Measurements from ENCODE around the gene CCDC88C.

Gene CCDC88C

DNA sequence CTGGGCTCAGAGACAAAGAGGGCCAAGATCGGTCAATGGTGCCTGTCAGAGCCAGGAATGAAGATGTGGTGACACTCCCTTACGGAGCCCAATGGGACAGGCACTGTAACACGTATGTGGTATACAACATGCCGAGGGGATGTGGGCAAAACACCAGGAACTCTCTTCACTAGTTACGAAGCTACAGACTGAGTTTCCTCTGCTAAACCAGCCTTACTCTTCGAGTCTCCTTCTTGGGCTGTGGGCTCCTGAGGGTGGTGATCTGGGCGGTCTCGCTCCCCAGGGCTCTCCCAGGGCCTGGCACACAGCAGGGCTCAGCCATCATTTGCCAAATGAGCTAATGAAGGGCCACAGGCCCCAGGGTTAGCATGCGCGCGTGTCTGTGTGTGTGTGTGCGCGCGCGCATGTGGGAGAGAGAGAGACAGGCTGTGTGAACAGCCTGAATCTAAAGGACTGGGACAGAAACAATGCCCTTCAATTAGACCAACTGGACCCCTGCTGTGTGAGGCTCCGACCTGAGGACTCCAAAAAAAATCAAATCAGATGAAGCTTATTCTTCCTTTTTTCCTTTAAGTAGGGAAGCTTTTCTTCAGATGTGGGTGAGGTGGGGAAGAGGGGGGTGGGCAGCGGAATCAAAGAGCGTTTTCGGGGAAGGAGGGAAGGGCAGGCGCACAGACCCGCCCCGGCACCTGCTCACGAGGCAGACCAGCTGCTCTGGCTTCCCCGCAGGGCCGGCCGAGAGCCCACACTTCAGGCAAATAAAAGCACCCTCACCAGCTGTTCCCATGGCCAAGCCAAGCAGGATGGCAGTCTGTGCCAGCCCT lies 42.5 kb downstream of the CCDC88C start:
- Histone ChIP-seq H3K4me3 (ENCODE audit: low read depth in 1 of 2, low read length in 2 of 2) (no peak overlapping the region), H3K27me3 (ENCODE audit: control insufficient read depth in 1 of 2, insufficient read depth in 2 of 2, low read length in 2 of 2) (no peaks in the 10 kb centered on the region), H3K36me3 (ENCODE audit: control insufficient read depth in 1 of 2, insufficient read depth in 2 of 2, low read length in 2 of 2) (peaks cover 0 to 5% of the 10 kb centered on the region in 2 donors), H3K27ac (ENCODE audit: low read depth, low read length) (no peak overlapping the region), H3K9me3 (ENCODE audit: control insufficient read depth in 1 of 2, low read length in 2 of 2) (no peaks in the 10 kb centered on the region), H3K9ac (ENCODE audit: low read depth in 1 of 2, low read length in 2 of 2) (no peak overlapping the region), H3K4me1 (ENCODE audit: control insufficient read depth in 1 of 2, insufficient read depth in 2 of 2, low read length in 2 of 2) (peaks cover 91 to 98% of the 10 kb centered on the region in 2 donors)

DNA sequence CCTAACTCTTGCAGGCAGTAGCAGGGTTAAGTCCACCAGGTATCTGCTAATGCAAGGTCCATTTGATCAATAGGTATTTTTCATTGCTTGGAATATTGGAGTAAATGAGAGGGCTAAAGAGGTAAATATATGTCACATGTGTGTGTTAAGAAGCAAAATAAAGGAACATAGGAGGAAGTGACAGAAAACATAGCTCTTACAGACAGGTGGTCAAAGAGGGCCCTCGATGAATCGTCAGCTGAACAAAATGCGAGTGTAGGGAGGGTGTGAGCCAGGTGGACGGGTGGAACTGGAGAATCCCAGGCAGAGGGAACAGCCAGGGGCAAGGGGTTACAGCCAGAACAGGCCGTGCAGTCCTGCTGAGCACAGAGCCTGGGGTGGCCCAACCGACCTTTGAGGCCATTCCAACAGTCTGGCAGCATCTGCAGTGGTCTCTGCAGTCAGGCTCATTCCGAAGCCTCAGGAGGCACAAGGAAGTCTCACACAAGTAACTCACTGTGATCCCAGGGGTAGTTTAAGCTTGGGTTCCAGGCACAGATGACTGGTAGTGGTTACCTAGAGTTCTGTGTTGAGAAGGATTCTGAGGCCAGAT lies 43.2 kb downstream of the CCDC88C start:
- Histone ChIP-seq H3K27me3 (ENCODE audit: control insufficient read depth in 1 of 2, insufficient read depth in 2 of 2, low read length in 2 of 2) (no peaks in the 10 kb centered on the region), H3K4me1 (ENCODE audit: control insufficient read depth in 1 of 2, insufficient read depth in 2 of 2, low read length in 2 of 2) (peaks cover 93 to 98% of the 10 kb centered on the region in 2 donors), H3K9ac (ENCODE audit: low read depth in 1 of 2, low read length in 2 of 2) (peak overlapping the region in 1 of 2 donors; percentile 9), H3K9me3 (ENCODE audit: control insufficient read depth in 1 of 2, low read length in 2 of 2) (no peaks in the 10 kb centered on the region), H3K4me3 (ENCODE audit: low read depth in 1 of 2, low read length in 2 of 2) (no peak overlapping the region), H3K27ac (ENCODE audit: low read depth, low read length) (no peak overlapping the region), H3K36me3 (ENCODE audit: control insufficient read depth in 1 of 2, insufficient read depth in 2 of 2, low read length in 2 of 2) (peaks cover 0 to 5% of the 10 kb centered on the region in 2 donors)

DNA sequence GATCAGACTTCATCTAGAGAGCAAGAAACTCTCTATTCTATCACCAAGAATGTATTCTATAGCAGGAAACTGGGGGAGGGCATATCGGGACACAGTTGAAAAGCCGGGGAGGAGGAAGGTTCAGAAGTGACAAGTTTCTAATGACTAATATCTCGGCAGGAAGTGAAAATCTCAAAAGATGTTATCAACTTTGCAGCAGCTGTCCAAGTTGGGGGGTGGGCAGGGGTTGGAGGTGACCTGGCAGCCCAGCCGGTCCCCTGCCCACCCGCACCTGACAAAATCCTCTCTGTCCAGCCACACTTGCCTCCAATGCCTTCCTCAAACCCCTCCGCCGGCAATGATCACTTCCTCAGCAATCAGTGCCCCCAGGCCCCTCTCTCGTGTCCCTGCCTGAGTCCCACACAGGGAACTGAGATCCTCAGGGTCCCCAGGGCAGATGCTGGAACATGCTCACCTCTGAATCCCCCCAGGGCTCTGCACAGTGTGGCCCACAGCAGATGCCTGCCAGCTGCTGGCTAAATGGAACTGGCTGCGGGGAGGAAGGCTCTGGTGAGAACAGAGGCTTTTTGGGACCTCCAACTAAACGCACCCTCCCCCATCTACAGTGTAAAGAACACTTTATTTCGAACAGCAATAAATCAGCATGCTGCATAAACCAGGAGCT lies 43.9 kb downstream of the CCDC88C start:
- Histone ChIP-seq H3K4me3 (ENCODE audit: low read depth in 1 of 2, low read length in 2 of 2) (peak overlapping the region; percentile 40 to 48), H3K9ac (ENCODE audit: low read depth in 1 of 2, low read length in 2 of 2) (peak overlapping the region; percentile 9 to 35), H3K36me3 (ENCODE audit: control insufficient read depth in 1 of 2, insufficient read depth in 2 of 2, low read length in 2 of 2) (no peaks in the 10 kb centered on the region), H3K27ac (ENCODE audit: low read depth, low read length) (no peak overlapping the region), H3K27me3 (ENCODE audit: control insufficient read depth in 1 of 2, insufficient read depth in 2 of 2, low read length in 2 of 2) (no peaks in the 10 kb centered on the region), H3K4me1 (ENCODE audit: control insufficient read depth in 1 of 2, insufficient read depth in 2 of 2, low read length in 2 of 2) (peaks cover 86 to 91% of the 10 kb centered on the region in 2 donors), H3K9me3 (ENCODE audit: control insufficient read depth in 1 of 2, low read length in 2 of 2) (no peaks in the 10 kb centered on the region)

DNA sequence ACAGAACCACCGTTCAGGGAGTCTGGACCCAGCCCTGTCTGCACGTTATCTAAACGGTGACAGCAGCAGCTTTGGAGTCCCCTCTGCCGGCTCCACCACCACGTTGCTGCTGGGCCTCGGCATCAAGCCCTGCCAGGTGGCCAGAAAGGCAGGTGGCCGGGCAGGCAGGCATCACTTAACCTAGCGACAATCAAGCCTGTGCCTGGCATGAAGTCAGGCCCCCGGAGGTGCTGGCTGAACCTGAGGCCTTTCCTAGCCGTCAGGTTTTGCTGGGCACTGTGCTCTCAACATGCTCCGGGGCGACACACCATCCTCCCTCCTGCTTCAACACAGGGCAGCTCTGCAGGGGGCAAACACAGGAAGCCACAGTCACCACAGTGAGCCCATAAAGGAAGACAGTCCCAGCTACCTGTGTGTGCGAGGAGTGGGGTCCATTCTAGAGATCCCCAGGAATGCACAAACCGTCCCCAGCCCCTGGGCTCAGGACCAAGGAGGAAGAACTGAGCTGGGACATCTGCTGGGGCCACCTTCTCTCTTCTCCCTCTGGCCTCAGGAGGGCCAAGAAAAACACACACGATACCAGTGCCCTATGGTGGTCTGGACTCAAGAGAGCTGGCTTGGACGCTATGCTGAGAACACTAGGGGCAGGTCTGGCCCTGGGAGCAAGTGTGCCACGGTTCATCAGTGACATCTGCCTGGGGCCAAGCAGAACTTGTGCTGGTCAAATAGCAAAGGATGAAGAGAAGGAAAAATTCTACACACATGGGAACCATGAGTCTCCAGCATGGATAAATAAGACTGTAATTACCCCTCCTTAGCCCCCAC lies 44.7 kb downstream of the CCDC88C start:
- Histone ChIP-seq H3K4me1 (ENCODE audit: control insufficient read depth in 1 of 2, insufficient read depth in 2 of 2, low read length in 2 of 2) (peaks cover 78 to 83% of the 10 kb centered on the region in 2 donors), H3K27ac (ENCODE audit: low read depth, low read length) (peak overlapping the region; percentile 17), H3K36me3 (ENCODE audit: control insufficient read depth in 1 of 2, insufficient read depth in 2 of 2, low read length in 2 of 2) (no peaks in the 10 kb centered on the region), H3K9me3 (ENCODE audit: control insufficient read depth in 1 of 2, low read length in 2 of 2) (no peaks in the 10 kb centered on the region), H3K4me3 (ENCODE audit: low read depth in 1 of 2, low read length in 2 of 2) (peak overlapping the region; percentile 18 to 48), H3K9ac (ENCODE audit: low read depth in 1 of 2, low read length in 2 of 2) (peak overlapping the region; percentile 20 to 35), H3K27me3 (ENCODE audit: control insufficient read depth in 1 of 2, insufficient read depth in 2 of 2, low read length in 2 of 2) (no peaks in the 10 kb centered on the region)

DNA sequence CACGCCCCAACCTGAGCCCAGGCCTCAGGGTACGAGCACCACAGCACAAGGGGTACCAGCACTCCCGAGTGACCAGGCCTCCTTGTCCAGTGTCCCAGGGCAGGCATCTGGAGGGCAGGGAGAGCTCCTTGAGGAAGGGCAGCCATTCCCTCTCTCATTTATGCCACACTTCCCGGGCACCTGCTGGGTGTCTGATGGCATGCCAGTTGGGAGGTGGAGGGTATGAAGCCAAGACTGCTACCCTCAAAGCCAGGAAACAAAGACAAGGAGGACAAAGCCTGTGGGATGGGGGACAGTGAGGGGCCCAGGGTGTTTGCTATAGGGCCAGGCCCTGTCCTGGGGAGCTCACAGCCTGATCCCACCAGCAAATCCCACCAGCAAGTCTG lies 45.6 kb downstream of the CCDC88C start:
- Histone ChIP-seq H3K27me3 (ENCODE audit: control insufficient read depth in 1 of 2, insufficient read depth in 2 of 2, low read length in 2 of 2) (no peaks in the 10 kb centered on the region), H3K27ac (ENCODE audit: low read depth, low read length) (peak overlapping the region; percentile 51), H3K9me3 (ENCODE audit: control insufficient read depth in 1 of 2, low read length in 2 of 2) (no peaks in the 10 kb centered on the region), H3K9ac (ENCODE audit: low read depth in 1 of 2, low read length in 2 of 2) (peak overlapping the region in 1 of 2 donors; percentile 19), H3K4me3 (ENCODE audit: low read depth in 1 of 2, low read length in 2 of 2) (no peak overlapping the region), H3K36me3 (ENCODE audit: control insufficient read depth in 1 of 2, insufficient read depth in 2 of 2, low read length in 2 of 2) (no peaks in the 10 kb centered on the region), H3K4me1 (ENCODE audit: control insufficient read depth in 1 of 2, insufficient read depth in 2 of 2, low read length in 2 of 2) (peaks cover 76 to 82% of the 10 kb centered on the region in 2 donors)

DNA sequence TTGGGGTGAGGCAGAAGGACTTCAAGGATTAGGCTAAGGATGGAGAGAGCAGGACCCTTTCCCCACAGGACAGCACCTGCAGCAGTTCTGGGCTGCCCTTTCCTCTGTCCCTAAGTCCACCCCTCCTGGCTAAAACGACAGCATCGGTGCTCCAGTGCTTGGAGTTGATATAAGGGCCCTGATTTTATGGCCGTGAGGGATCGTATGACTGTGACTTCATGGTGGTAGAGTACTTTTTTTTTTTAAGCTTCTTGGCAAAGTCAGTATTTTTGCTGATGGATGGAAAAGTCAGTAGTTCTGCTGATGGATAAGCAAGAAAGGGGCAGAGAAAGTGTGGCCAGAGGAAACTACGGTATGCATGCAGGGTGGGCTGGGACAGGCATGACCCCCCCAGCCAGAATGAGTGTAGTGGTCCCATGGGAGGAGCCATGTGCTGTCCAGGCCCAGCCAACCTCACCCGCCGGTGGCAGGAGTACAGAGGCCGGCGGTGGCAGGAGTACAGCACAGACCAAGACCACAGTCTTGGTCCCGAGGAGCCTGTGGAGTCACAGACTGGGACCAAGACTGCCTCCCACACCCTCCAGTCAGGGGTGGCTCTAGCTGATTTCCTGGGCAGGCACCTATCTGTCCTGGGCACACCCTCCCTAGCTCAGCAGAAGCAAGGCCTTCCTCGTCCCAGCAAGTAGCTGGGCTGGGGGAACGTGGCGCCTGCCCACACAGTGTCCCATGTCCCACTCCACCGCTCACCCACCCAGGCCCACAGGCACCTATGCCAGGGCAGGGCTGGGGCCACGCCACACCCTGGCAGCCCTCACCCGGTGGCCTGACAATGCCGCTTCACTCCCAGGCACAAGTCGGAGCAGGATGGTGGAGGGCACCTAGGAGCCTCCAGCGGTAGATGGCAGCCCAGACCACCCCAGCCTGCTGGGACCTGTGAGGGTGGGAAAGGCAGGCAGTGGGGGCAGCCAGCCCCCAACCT lies 46.3 kb downstream of the CCDC88C start:
- no peaks in the 10 kb centered on the region for H3K9me3 ChIP-seq (ENCODE audit: control insufficient read depth in 1 of 2, low read length in 2 of 2)
- peak overlapping the region; percentile 51 for H3K27ac ChIP-seq (ENCODE audit: low read depth, low read length)
- no peaks in the 10 kb centered on the region for H3K36me3 ChIP-seq (ENCODE audit: control insufficient read depth in 1 of 2, insufficient read depth in 2 of 2, low read length in 2 of 2)
- H3K9ac ChIP-seq (ENCODE audit: low read depth in 1 of 2, low read length in 2 of 2): peak overlapping the region in 1 of 2 donors; percentile 23
- no peak overlapping the region for H3K4me3 ChIP-seq (ENCODE audit: low read depth in 1 of 2, low read length in 2 of 2)
- peaks cover 76 to 82% of the 10 kb centered on the region in 2 donors for H3K4me1 ChIP-seq (ENCODE audit: control insufficient read depth in 1 of 2, insufficient read depth in 2 of 2, low read length in 2 of 2)
- no peaks in the 10 kb centered on the region for H3K27me3 ChIP-seq (ENCODE audit: control insufficient read depth in 1 of 2, insufficient read depth in 2 of 2, low read length in 2 of 2)

DNA sequence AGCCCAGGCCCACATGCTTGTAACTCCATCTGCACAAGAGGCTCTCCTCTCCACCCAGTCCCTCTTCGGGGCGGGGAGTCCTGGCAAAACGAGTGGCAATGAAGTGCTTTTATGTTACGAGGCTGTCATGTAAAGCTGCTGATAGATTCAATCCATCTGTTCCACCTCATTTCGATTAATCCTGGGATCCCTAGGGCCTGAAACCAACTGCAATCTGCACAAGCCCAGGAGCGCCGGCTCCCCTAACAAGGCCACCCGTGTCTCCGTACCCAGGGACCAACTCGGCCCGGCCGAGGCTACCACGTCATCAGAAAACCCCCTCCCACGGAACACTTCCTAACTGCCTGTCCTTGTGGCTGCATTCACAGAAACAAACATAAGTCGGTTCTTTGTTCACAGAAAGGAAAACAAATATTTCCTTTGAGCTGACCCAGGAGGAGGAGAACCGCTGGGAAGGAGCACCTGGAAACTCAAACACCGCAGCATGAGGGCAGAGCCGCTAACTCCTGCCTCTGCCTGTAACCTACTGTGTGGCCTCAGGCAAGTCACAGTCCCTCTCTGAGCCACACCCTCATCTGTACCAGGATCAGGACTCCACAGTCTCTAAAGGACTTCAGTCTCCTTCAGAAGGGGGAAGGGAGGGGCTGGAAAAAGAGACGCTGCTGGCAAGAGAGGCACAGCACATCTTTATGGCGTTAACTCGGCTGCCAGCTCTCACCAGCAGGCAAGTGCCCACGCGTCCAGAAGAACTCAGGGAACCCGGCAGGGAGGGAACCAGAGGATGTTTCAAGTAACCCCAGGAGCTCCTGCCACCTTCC lies 47.8 kb downstream of the CCDC88C start:
- Histone ChIP-seq H3K27ac (ENCODE audit: low read depth, low read length) (no peak overlapping the region), H3K9me3 (ENCODE audit: control insufficient read depth in 1 of 2, low read length in 2 of 2) (no peaks in the 10 kb centered on the region), H3K27me3 (ENCODE audit: control insufficient read depth in 1 of 2, insufficient read depth in 2 of 2, low read length in 2 of 2) (no peaks in the 10 kb centered on the region), H3K4me3 (ENCODE audit: low read depth in 1 of 2, low read length in 2 of 2) (peak overlapping the region in 1 of 2 donors; percentile 1), H3K36me3 (ENCODE audit: control insufficient read depth in 1 of 2, insufficient read depth in 2 of 2, low read length in 2 of 2) (no peaks in the 10 kb centered on the region), H3K9ac (ENCODE audit: low read depth in 1 of 2, low read length in 2 of 2) (peak overlapping the region; percentile 21 to 28), H3K4me1 (ENCODE audit: control insufficient read depth in 1 of 2, insufficient read depth in 2 of 2, low read length in 2 of 2) (peaks cover 63 to 68% of the 10 kb centered on the region in 2 donors)

DNA sequence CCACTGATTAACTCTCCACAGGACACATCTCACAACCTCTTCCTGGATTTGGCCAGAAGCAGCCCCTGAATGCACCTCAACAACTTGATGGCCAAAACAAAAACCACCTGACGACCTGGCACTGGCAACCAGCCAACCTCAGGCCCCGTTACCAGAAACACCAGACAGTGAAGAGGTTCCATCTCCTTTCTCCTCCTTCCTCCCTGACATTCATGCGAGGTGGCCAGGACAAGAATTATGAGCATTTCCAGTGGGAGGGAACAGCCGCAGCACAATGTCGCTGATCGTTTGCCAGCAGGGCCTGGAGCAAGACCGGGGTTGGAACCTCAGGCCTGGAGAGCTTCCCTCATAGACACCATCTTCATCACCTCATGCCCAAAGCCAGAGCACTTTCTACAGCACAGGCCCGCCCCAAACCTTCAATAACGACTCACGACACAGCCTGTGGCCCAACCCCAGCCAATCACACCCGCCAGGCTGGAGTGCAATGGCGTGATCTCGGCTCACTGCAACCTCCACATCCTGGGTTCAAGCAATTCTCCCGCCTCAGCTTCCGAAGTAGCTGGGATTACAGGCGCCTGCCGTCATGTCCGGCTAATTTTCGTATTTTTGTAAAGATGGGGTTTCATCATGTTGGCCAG lies 48.7 kb downstream of the CCDC88C start:
- Histone ChIP-seq H3K36me3 (ENCODE audit: control insufficient read depth in 1 of 2, insufficient read depth in 2 of 2, low read length in 2 of 2) (no peaks in the 10 kb centered on the region), H3K4me3 (ENCODE audit: low read depth in 1 of 2, low read length in 2 of 2) (no peak overlapping the region), H3K27me3 (ENCODE audit: control insufficient read depth in 1 of 2, insufficient read depth in 2 of 2, low read length in 2 of 2) (no peaks in the 10 kb centered on the region), H3K27ac (ENCODE audit: low read depth, low read length) (no peak overlapping the region), H3K9me3 (ENCODE audit: control insufficient read depth in 1 of 2, low read length in 2 of 2) (no peaks in the 10 kb centered on the region), H3K4me1 (ENCODE audit: control insufficient read depth in 1 of 2, insufficient read depth in 2 of 2, low read length in 2 of 2) (peaks cover 56 to 63% of the 10 kb centered on the region in 2 donors), H3K9ac (ENCODE audit: low read depth in 1 of 2, low read length in 2 of 2) (no peak overlapping the region)
